MCF 10A (cell line): Measurements from ENCODE around the gene ING3. TPM values are rescaled to one million over a fixed set of nuclear protein-coding genes. Genes with fewer than 3 reads are reported as not detected.

ENCODE experiments used
- Bru-seq: library from RNA; stranded (reverse); fragments of 400-500 nt; gene quantifications from one replicate; lab custom pipeline; 2021; lab: Mats Ljungman, UMichigan
- BruChase-seq, 2 experiments: library from RNA; stranded (reverse); fragments of 400-500 nt; gene quantifications; one replicate each; lab custom pipeline; 2021; lab: Mats Ljungman, UMichigan
- BruUV-seq: library from RNA; stranded (reverse); fragments of 400-500 nt; replicated peaks from 2 replicates; lab custom pipeline; 2021; lab: Mats Ljungman, UMichigan
- CTCF ChIA-PET: fragments of 300-600 bp; sonication (Branson Sonifier 250); formaldehyde crosslinking; extraction: SDS; loops from one replicate; lab custom pipeline; 2021; ENCODE audit warnings: antibody characterized with exemption, inconsistent platforms; lab: Yijun Ruan, JAX
- POLR2A ChIA-PET: fragments of 300-600, 350-650 bp; sonication (Branson Sonifier 250); formaldehyde crosslinking; extraction: SDS; loops from one replicate; lab custom pipeline; 2020; ENCODE audit warnings: antibody characterized with exemption, inconsistent platforms; lab: Yijun Ruan, JAX
- DNase-seq: peaks from one replicate; pipeline ENCODE4 v3.0.0-alpha.2; 2018; ENCODE audit not compliant: unreplicated experiment
- H3K27ac Mint-ChIP-seq: one replicate; pipeline ENCODE4 v1.8.0; 2022; ENCODE audit warnings: mild to moderate bottlenecking, low read depth, mixed read lengths; ENCODE audit not compliant: unreplicated experiment
- H3K27me3 Mint-ChIP-seq: one replicate; pipeline ENCODE4 v1.8.0; 2022; ENCODE audit warnings: mixed read lengths; ENCODE audit not compliant: insufficient read depth, unreplicated experiment
- H3K36me3 Mint-ChIP-seq: one replicate; pipeline ENCODE4 v1.8.0; 2022; ENCODE audit warnings: mild to moderate bottlenecking, moderate library complexity, mixed read lengths; ENCODE audit not compliant: insufficient read depth, unreplicated experiment
- H3K4me1 Mint-ChIP-seq: one replicate; pipeline ENCODE4 v1.8.0; 2022; ENCODE audit warnings: mixed read lengths; ENCODE audit not compliant: insufficient read depth, unreplicated experiment
- H3K4me3 Mint-ChIP-seq: one replicate; pipeline ENCODE4 v1.8.0; 2022; ENCODE audit warnings: mild to moderate bottlenecking, moderate library complexity, mixed read lengths; ENCODE audit not compliant: unreplicated experiment
- H3K9me3 Mint-ChIP-seq: one replicate; pipeline ENCODE4 v1.8.0; 2022; ENCODE audit warnings: mixed read lengths; ENCODE audit not compliant: unreplicated experiment
- CTCF ChIP-seq: fragments of 200-600 bp; IDR thresholded peaks from one replicate; pipeline ENCODE4 v1.8.0; 2022; ENCODE audit warnings: antibody characterized with exemption, mild to moderate bottlenecking; ENCODE audit not compliant: unreplicated experiment
- intact Hi-C: fragments of 100-400 bp; cut with micrococcal nuclease; formaldehyde crosslinking; loops from 2 replicates; pipeline ENCODE4 v1.14.1; 2022
- long read RNA-seq: library from polyadenylated mRNA; stranded (forward); transcript quantifications from one replicate; pipeline ENCODE4 v2.0.0, GENCODE V29; 2022
- total RNA-seq: library from RNA; stranded (reverse); gene quantifications from 2 replicates; pipeline ENCODE4 v1.2.3, GENCODE V29; 2022

ING3 gene
- total RNA-seq (11.7 and 18.9 TPM in 2 replicates), Bru-seq, nascent RNA (percentile 83 among the genes with signal in this experiment), BruChase-seq, experiment 1, labeled RNA remaining after a 6-hour chase (percentile 65 among the genes with signal in this experiment), BruChase-seq, experiment 2, labeled RNA remaining after a 2-hour chase (percentile 75 among the genes with signal in this experiment)
- long read RNA-seq, transcript ING3-201 (12 exons, 3,777 nt), result major isoform, 6 of 15 reads
- long read RNA-seq, partial matches to known transcripts, result 2 of 15 reads
- long read RNA-seq, other reads (novel, unspliced or antisense), result 4 of 15 reads

- peak within 1 kb of the TSS; percentile 98 for H3K27ac Mint-ChIP-seq
- peak; percentile 97 for DNase-seq
- peaks cover 26% of the 10 kb centered on the region for H3K36me3 Mint-ChIP-seq
- H3K4me3 Mint-ChIP-seq, result peak within 1 kb of the TSS; percentile 94
- peaks cover 41% of the 10 kb centered on the region for H3K27me3 Mint-ChIP-seq
- CTCF ChIA-PET, result interaction anchor here (0.6 to 1.7 kb wide), 3 partner anchors 36 to 225 kb away, joined by 3 read pairs; no protein-coding TSS in a partner anchor
- H3K4me1 Mint-ChIP-seq, result peaks cover 8% of the 10 kb centered on the region
- intact Hi-C loops, result no loop called here
- BruUV-seq, result TSS peak; percentile 59
- no peaks in the 10 kb centered on the region for H3K9me3 Mint-ChIP-seq
- TF ChIP-seq CTCF, result no peak
- POLR2A ChIA-PET, result interaction anchor here (0.6 to 1.1 kb wide), 5 partner anchors 12 to 636 kb away, joined by 3 read pairs; no protein-coding TSS in a partner anchor
Observed at GRCh38 chr7:120950539-120951308, at the start of gene ING3. ING3 (plus strand) TSS chr7:120950777; CDS start chr7:120950897, 120 bp downstream.

GRCh38 chr7:120915314-120916105, 35.1 kb upstream of the ING3 start:
- intact Hi-C loops, result no loop called here
- no TSS peak for BruUV-seq
- Mint-ChIP-seq H3K27me3 (peaks cover 68% of the 10 kb centered on the region), H3K9me3 (no peaks in the 10 kb centered on the region), H3K4me1 (no peaks in the 10 kb centered on the region), H3K36me3 (no peaks in the 10 kb centered on the region), H3K4me3 (no peak overlapping the region), H3K27ac (no peak overlapping the region)
- no peak for TF ChIP-seq CTCF
- POLR2A ChIA-PET, result no interaction called here
- no peak for DNase-seq
- CTCF ChIA-PET, result interaction anchor here (0.6 to 1.5 kb wide), 2 partner anchors 20 to 191 kb away, joined by 3 to 4 read pairs; no protein-coding TSS in a partner anchor

DNA sequence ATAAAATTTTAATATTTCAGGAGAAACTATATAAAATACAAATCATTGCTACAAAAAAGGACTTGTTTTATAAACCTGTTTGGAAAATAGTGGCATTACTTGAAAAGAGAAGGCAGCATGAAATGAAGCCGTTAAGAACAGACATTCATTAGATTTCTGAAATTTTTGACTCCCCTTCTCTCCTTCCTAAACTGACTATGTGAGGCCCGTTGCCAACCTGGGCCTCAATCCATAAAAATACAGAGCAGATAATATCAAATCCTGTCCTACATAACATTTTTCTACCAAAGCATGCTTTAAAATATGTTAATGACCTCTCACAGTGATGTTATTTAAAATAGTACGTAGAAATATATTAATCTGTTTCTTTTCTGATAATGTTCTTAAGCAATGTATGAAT, 34.5 kb upstream of the ING3 start:
- Mint-ChIP-seq H3K27me3 (peaks cover 74% of the 10 kb centered on the region), H3K4me3 (no peak overlapping the region), H3K4me1 (no peaks in the 10 kb centered on the region), H3K9me3 (no peaks in the 10 kb centered on the region), H3K27ac (no peak overlapping the region), H3K36me3 (no peaks in the 10 kb centered on the region)
- DNase-seq, result no peak
- no TSS peak for BruUV-seq
- intact Hi-C loops, result no loop called here
- ChIA-PET POLR2A (no interaction called here), CTCF (no interaction called here)
- no peak for TF ChIP-seq CTCF
